ENCODE results near the gene UBASH3B.

UBASH3B gene

GRCh38 chr11:122832721-122833470, 177.4 kb downstream of the UBASH3B start:
- no peak overlapping the region for H3K4me3 ChIP-seq (ENCODE audit: low read depth, low read length)
- TF ChIP-seq CTCF (IDR thresholded peaks at IDR 0.05; ENCODE audit: low read depth, low read length, missing control alignments), result no peak
- DNase-seq (ENCODE audit: low read depth), result no peak
- in situ Hi-C loops (cut with HindIII; ENCODE audit: low sequenced_read_pairs), result no loop called here

GRCh38 chr11:122833846-122834464, 178.4 kb downstream of the UBASH3B start:
- in situ Hi-C loops (cut with HindIII; ENCODE audit: low sequenced_read_pairs), result no loop called here
- no peak overlapping the region for H3K4me3 ChIP-seq (ENCODE audit: low read depth, low read length)
- DNase-seq (ENCODE audit: low read depth), result no peak
- no peak for TF ChIP-seq CTCF (IDR thresholded peaks at IDR 0.05; ENCODE audit: low read depth, low read length, missing control alignments)

GRCh38 chr11:122836916-122837315, 181.4 kb downstream of the UBASH3B start:
- H3K4me3 ChIP-seq (ENCODE audit: low read depth, low read length), result no peak overlapping the region
- no peak for DNase-seq (ENCODE audit: low read depth)
- in situ Hi-C loops (cut with HindIII; ENCODE audit: low sequenced_read_pairs), result loop anchor here (5.0 kb wide), 1 partner anchor 35 kb away; no protein-coding TSS in a partner anchor
- no peak for TF ChIP-seq CTCF (IDR thresholded peaks at IDR 0.05; ENCODE audit: low read depth, low read length, missing control alignments)

GRCh38 chr11:122837528-122838346, 182.2 kb downstream of the UBASH3B start:
- no peak for DNase-seq (ENCODE audit: low read depth)
- in situ Hi-C loops (cut with HindIII; ENCODE audit: low sequenced_read_pairs), result loop anchor here (5.0 kb wide), 1 partner anchor 35 kb away; no protein-coding TSS in a partner anchor
- no peak for TF ChIP-seq CTCF (IDR thresholded peaks at IDR 0.05; ENCODE audit: low read depth, low read length, missing control alignments)
- no peak overlapping the region for H3K4me3 ChIP-seq (ENCODE audit: low read depth, low read length)

GRCh38 chr11:122843281-122844141, 188.0 kb downstream of the UBASH3B start:
- DNase-seq (ENCODE audit: low read depth), result no peak
- TF ChIP-seq CTCF (IDR thresholded peaks at IDR 0.05; ENCODE audit: low read depth, low read length, missing control alignments), result no peak
- in situ Hi-C loops (cut with HindIII; ENCODE audit: low sequenced_read_pairs), result no loop called here
- no peak overlapping the region for H3K4me3 ChIP-seq (ENCODE audit: low read depth, low read length)

GRCh38 chr11:122847466-122847865, 191.9 kb downstream of the UBASH3B start:
- no peak overlapping the region for H3K4me3 ChIP-seq (ENCODE audit: low read depth, low read length)
- DNase-seq (ENCODE audit: low read depth), result no peak
- in situ Hi-C loops (cut with HindIII; ENCODE audit: low sequenced_read_pairs), result no loop called here
- TF ChIP-seq CTCF (IDR thresholded peaks at IDR 0.05; ENCODE audit: low read depth, low read length, missing control alignments), result no peak
